IPS-18a (cell line): ENCODE results near the gene DPP4.
"Not testable (repeated sequence)": the region's sequence is repeated elsewhere in the genome, so short reads cannot be mapped to it uniquely, and the experiment has no call there.

Experiments used
- H3K27ac ChIP-seq: one replicate; pipeline ENCODE4 v1.5.1; 2013; ENCODE audit warnings: low read length
- H3K27me3 ChIP-seq: one replicate; pipeline ENCODE4 v1.6.1; 2013; ENCODE audit warnings: mild to moderate bottlenecking, low read length; ENCODE audit not compliant: control insufficient read depth, insufficient read depth
- H3K36me3 ChIP-seq: one replicate; pipeline ENCODE4 v1.6.1; 2013; ENCODE audit warnings: low read depth, low read length; ENCODE audit not compliant: control insufficient read depth
- H3K4me1 ChIP-seq: one replicate; pipeline ENCODE4 v1.6.1; 2013; ENCODE audit warnings: low read depth, low read length; ENCODE audit not compliant: control insufficient read depth
- H3K4me3 ChIP-seq: one replicate; pipeline ENCODE4 v1.5.1; 2013; ENCODE audit warnings: low read length
- H3K9ac ChIP-seq: one replicate; pipeline ENCODE4 v1.6.1; 2013; ENCODE audit warnings: mild to moderate bottlenecking, low read length, moderate library complexity
- H3K9me3 ChIP-seq: one replicate; pipeline ENCODE4 v1.6.1; 2013; ENCODE audit warnings: low read depth, low read length; ENCODE audit not compliant: control insufficient read depth

Gene DPP4

DNA sequence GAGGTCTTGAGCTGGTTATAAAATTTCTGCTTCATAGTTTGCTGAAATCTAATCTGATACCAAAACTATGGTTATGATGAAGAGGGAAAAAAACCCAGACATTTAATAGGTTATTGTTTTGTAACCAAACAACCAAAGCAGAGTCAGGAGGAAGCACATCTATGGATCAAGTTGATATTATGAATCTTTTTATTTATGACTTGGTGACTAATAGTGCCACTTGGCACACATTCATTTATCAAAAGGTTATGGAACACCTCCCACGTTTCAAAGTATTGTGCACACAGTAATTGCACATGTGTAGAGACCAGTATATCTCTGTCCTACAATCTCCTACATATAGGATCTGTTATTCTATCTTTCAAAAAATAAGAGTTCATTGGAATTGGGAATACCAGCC is 93.0 kb downstream of the DPP4 start:
- H3K4me3 ChIP-seq = no peak overlapping the region
- no peaks in the 10 kb centered on the region for H3K36me3 ChIP-seq
- no peak overlapping the region for H3K9ac ChIP-seq
- no peaks in the 10 kb centered on the region for H3K9me3 ChIP-seq
- H3K27ac ChIP-seq = no peak overlapping the region
- H3K27me3 ChIP-seq = no peaks in the 10 kb centered on the region
- H3K4me1 ChIP-seq = peaks cover 3% of the 10 kb centered on the region

DNA sequence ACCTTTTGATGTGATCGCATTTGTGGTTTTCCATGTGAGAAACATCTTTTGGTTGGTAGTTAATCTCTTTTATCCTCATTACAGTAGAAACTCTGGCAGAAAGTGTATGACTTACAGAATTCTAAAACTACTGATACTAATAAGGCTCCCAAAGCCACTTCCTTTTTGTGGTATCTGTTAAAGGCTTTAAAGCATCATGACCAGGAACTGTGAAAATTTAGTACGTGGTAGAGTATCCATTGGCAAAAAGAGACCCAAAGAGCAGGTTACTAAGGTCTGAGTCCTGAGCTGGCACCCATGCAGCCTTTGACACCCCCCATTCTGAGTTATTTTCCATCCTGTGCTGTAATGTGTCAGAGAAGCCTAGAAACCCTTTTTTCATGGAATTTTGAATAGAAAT is 94.5 kb downstream of the DPP4 start:
- Histone ChIP-seq H3K9ac (no peak overlapping the region), H3K36me3 (no peaks in the 10 kb centered on the region), H3K9me3 (no peaks in the 10 kb centered on the region), H3K4me3 (no peak overlapping the region), H3K4me1 (peaks cover 3% of the 10 kb centered on the region), H3K27ac (no peak overlapping the region), H3K27me3 (no peaks in the 10 kb centered on the region)

DNA sequence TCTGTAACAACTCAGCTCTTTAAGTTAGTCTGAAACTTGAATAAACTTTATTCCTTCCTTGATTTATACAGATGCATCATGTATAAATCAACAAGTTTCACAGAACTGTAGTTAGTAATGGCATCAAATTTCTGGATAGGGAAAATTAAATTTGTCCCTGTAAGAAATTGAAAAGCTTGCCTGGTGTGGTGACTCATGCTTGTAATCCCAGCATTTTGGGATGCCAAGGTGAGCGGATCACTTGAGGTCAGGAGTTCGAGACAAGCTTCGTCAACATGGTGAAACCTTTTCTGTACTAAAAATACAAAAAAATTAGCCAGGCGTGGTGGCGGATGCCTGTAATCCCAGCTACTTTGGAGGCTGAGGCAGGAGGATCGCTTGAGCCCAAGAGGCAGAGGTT is 96.1 kb downstream of the DPP4 start:
- not testable (repeated sequence) for H3K27ac ChIP-seq, H3K4me1 ChIP-seq

DNA sequence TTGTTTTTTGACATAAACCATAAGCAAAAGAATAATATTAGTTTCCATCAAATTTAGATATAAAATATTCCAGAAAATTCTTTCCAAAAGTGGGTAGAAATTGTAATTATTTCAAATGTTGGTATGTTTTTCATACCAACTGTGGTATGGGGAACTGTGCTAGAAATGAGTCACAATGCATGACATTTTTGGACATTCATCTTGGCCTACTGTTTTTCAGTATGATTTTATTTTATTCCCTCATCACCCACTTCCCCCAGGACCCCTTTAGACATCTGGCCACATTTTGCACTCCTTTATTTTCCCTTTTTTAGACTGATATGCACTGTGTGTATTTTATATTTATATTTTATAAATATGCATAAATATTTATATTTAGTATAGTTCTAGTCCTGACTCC is 97.1 kb downstream of the DPP4 start:
- H3K9me3 ChIP-seq = no peaks in the 10 kb centered on the region
- no peak overlapping the region for H3K9ac ChIP-seq
- no peaks in the 10 kb centered on the region for H3K36me3 ChIP-seq
- H3K27ac ChIP-seq = no peak overlapping the region
- H3K4me3 ChIP-seq = no peak overlapping the region
- peaks cover 3% of the 10 kb centered on the region for H3K4me1 ChIP-seq
- no peaks in the 10 kb centered on the region for H3K27me3 ChIP-seq

More for the DNA sequence above, 96.1 kb downstream of the DPP4 start:
- not testable (repeated sequence) for H3K36me3 ChIP-seq, H3K9ac ChIP-seq, H3K9me3 ChIP-seq, H3K4me3 ChIP-seq, H3K27me3 ChIP-seq

DNA sequence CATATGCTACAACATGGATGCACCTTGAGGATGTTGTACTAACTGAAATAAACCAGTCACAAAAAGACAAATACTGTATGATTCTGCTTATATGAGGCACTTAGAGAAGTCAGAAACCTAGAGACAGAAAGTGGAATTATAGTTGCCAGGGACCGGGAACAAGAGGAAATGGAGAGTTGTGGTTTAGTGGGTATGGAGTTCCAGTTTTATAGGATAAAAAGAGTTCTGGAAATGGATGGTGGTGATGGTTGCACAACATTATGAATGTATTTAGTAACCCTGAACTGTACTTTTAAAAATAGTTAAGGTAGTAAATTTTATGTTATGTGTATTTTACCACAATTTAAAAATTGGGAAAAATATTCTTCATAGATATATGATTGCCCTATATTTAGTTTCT is 97.7 kb downstream of the DPP4 start:
- H3K9me3 ChIP-seq = no peaks in the 10 kb centered on the region
- no peak overlapping the region for H3K27ac ChIP-seq
- H3K4me1 ChIP-seq = peaks cover 3% of the 10 kb centered on the region
- no peak overlapping the region for H3K9ac ChIP-seq
- no peaks in the 10 kb centered on the region for H3K27me3 ChIP-seq
- no peak overlapping the region for H3K4me3 ChIP-seq
- H3K36me3 ChIP-seq = no peaks in the 10 kb centered on the region

DNA sequence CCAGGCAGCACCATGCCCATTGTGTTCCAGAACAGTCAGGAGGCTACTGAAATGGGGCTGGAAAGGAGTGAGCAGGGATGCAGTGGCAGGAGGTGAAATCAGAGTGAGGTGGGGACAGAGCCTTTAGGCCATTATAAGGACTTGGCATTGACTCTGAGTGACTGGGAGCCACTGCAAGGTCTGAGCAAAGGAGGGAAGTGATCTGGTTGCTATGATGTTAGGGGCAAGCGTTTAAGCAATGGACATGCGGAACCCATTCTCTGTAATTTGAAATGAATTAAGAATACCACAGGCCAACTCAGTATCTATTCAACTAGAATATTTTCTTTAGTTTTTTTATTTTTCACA is 98.2 kb downstream of the DPP4 start:
- Histone ChIP-seq H3K27ac (no peak overlapping the region), H3K4me3 (no peak overlapping the region), H3K9ac (no peak overlapping the region), H3K9me3 (no peaks in the 10 kb centered on the region), H3K36me3 (no peaks in the 10 kb centered on the region), H3K27me3 (no peaks in the 10 kb centered on the region), H3K4me1 (peaks cover 3% of the 10 kb centered on the region)

DNA sequence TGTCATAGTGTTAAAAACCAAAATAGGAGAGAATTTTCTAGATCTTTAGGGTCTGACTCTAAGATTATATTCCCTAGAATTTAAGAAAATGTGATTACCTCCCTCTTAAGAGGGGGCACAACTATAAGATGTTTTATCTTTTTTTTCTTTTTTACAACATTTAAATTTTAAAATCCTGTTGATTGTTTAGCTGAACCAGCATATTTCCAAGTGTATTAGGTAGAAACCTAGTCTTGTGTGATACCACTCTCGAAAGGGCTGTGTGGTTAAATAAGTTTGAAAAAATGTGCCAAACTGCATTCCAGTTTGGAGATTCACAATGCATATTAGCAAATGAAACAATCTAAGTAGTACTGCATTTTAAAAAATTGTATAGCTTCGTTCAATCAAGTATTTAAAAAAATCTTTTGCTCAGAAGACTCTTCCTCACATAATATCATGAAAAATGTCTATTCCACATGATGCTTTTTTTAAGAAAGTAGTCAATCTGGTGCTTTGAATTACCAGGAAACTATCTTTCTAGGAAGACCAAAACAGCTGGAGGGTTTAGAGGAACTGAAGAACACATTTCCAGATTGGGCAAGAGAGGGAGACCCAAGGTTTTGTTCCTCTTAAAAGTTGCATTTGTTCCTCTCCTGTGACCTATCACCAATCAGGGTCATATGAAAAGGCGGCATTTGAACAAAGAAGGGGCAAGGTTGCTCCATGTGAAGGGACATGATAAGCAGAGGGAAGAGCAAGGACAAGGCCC is 98.8 kb downstream of the DPP4 start:
- H3K36me3 ChIP-seq = no peaks in the 10 kb centered on the region
- H3K4me1 ChIP-seq = peaks cover 3% of the 10 kb centered on the region
- no peaks in the 10 kb centered on the region for H3K9me3 ChIP-seq
- H3K27me3 ChIP-seq = no peaks in the 10 kb centered on the region
- H3K4me3 ChIP-seq = no peak overlapping the region
- no peak overlapping the region for H3K27ac ChIP-seq
- H3K9ac ChIP-seq = no peak overlapping the region

DNA sequence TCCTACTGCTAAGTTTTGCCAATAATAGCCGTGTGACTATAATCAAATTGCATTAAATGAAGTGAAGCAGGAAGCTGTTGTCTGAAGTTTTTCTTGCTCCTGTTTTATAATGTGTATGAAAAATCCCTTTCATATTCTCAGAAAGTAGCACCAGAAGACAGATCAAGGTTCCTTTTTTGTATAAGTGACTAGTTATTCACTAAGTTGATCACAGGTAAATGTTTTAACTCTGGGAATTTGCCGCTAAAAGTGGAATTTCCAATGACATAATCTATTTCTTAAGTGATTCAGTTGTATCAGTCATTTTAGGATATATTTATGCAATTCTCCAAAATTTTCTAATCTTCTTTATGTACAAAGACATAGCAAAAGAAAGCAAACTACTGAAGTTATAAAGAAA is 99.6 kb downstream of the DPP4 start:
- no peak overlapping the region for H3K9ac ChIP-seq
- no peak overlapping the region for H3K4me3 ChIP-seq
- peaks cover 3% of the 10 kb centered on the region for H3K4me1 ChIP-seq
- no peaks in the 10 kb centered on the region for H3K36me3 ChIP-seq
- no peak overlapping the region for H3K27ac ChIP-seq
- no peaks in the 10 kb centered on the region for H3K27me3 ChIP-seq
- no peaks in the 10 kb centered on the region for H3K9me3 ChIP-seq

DNA sequence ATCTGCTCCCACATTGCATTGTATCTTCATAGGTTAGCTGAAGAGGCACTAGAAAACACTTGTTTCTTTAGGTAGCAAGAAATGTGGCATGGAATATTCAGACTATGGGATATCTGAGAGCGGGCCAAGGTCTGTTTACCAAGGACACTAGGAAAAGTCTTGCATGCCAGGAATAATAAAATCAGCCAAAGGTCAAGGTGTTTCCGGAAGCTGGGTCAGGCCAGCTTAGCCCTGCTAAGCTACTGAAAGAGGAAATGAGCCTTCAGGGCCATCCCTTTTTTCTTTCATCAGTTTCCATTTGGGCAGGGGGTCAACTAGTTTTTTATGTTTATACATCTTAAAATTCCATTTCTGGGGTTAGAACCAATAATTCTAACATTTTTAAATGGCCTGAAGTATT is 101.1 kb downstream of the DPP4 start:
- Histone ChIP-seq H3K27ac (no peak overlapping the region), H3K9ac (no peak overlapping the region), H3K36me3 (no peaks in the 10 kb centered on the region), H3K27me3 (no peaks in the 10 kb centered on the region), H3K9me3 (no peaks in the 10 kb centered on the region), H3K4me1 (peaks cover 3% of the 10 kb centered on the region), H3K4me3 (no peak overlapping the region)

DNA sequence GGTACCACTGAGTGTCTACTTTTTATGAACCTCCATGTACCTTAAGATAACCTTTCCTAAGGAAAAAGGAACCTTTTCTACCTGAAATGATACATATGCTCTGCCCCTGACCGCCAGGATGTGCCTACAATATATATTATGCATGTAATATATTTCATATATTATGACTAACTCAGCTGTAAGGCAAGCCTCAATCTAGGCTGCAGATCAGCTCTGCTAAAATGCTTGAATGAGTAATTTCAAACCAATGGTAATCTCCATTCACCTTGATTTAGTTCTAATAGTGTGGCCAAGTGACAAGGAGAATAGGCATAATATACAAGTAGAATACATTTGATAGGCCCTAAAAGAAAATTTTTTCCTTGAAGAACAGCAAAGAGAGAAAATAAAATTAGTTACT is 101.8 kb downstream of the DPP4 start:
- Histone ChIP-seq H3K9me3 (no peaks in the 10 kb centered on the region), H3K27ac (no peak overlapping the region), H3K4me1 (no peaks in the 10 kb centered on the region), H3K9ac (no peak overlapping the region), H3K36me3 (no peaks in the 10 kb centered on the region), H3K4me3 (no peak overlapping the region), H3K27me3 (no peaks in the 10 kb centered on the region)

DNA sequence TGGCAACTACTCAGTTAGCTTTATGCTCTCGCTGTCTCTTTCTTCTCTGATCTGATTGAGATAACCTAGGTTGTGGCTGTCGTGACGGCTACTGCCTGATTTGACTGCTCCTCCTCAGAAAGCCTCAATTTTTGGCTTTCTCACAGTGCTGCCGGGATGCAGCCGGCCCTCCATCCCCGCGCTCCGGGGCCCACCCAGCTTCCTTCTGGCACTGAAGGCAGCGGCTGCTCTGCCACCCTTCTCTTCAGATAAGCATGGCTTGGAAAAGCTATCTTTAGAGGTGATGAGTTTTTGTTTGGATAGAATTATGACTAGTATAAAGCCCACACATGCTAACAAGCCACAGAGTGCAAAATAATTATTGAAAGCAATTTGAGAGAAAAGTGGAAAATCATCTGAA is 102.5 kb downstream of the DPP4 start:
- Histone ChIP-seq H3K27me3 (no peaks in the 10 kb centered on the region), H3K9me3 (no peaks in the 10 kb centered on the region), H3K27ac (no peak overlapping the region), H3K4me1 (no peaks in the 10 kb centered on the region), H3K4me3 (no peak overlapping the region), H3K36me3 (no peaks in the 10 kb centered on the region), H3K9ac (no peak overlapping the region)

DNA sequence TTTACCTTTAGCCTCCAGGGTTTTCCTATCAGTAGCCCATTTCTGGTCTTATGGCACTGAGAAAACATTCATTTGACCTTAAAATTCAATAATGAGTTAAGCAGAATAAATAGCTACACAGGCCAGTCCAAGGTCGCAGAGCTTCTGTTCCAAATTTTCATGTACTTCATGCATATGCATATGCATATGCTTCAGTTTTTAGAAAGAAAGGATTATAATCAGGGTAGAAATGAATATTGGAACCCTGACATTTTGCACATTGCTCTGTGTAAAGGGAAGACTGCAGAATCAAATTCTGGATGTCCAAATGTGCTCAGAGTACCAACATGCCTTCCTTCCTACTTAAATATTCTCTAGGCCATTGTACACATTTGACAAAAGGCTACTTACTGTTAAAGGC is 104.9 kb downstream of the DPP4 start:
- H3K27me3 ChIP-seq = no peaks in the 10 kb centered on the region
- no peak overlapping the region for H3K4me3 ChIP-seq
- no peak overlapping the region for H3K27ac ChIP-seq
- no peaks in the 10 kb centered on the region for H3K36me3 ChIP-seq
- H3K9me3 ChIP-seq = no peaks in the 10 kb centered on the region
- no peak overlapping the region for H3K9ac ChIP-seq
- no peaks in the 10 kb centered on the region for H3K4me1 ChIP-seq
